MV-4-11 (cell line): ENCODE measurements around the gene DOK5.

ENCODE experiments used
- DNase-seq: peaks from one replicate; lab custom pipeline; 2025; lab: John Stamatoyannopoulos, UW

Gene DOK5

DNA sequence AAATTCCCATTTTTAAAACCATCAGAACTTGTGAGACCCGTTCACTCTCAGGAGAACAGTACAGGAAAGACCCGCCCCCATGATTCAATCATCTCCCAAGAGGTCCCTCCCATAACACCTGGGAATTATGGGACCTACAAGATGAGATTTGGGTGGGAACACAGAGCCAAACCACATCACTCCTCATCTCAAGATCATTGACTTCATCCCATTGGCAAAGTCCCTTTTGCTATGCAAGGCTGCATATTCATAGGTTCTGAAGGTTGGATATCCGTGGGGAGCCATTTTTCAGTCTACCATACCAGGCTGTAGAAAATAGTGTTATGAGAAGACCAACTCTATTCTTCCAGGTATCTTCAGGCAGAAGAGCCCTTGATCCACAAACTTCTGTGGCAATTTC is 219.1 kb downstream of the DOK5 start:
- DNase-seq, result no peak

DNA sequence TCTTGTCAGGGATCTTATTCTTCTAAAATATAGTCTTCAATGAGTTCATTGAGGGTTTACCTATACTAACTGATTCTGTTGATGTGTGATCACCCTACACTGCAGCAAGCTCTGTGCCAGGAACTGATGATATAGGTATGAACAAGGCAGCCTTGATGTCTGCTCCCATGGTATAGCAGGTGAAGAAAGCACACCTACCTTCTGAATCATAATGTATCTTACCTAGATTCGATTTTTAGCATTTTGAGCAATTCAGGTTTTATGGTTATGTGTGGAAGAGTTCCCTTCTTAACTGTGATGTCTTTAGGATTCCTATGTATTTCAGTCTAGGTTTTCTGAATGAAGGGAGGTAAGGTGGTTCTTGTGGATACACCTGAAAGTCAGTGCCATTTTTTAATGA is 223.0 kb downstream of the DOK5 start:
- no peak for DNase-seq
